Adrenal gland (tissue), 5 donors: ENCODE results near the gene KIFC3.

Experiments used
- CTCF ChIP-seq, 6 experiments: fragments of 450-650 bp in 4 of 6; fragments of 200-600 bp in 2 of 6; sonication (generic) in 1 of 6; IDR thresholded peaks; 1 replicate in 5 of 6; 2 replicates in 1 of 6; pipeline versions ENCODE4 v1.5.1 to v1.8.0; 2016 to 2021; ENCODE audit warnings: antibody characterized with exemption in 6 of 6, mild to moderate bottlenecking in 2 of 6, moderate library complexity in 1 of 6
- POLR2A ChIP-seq, 2 donors: fragments of 450-650 bp; IDR thresholded peaks; one replicate each; pipeline ENCODE4 v1.6.1; 2017; ENCODE audit warnings: antibody characterized with exemption in 2 of 2, mild to moderate bottlenecking in 2 of 2, moderate library complexity in 1 of 2
- donor health status: DM: no; HTN: no; CAD: no.

- TF ChIP-seq CTCF (IDR thresholded peaks at IDR 0.05) (no peak), POLR2A (IDR thresholded peaks at IDR 0.05) (no peak)
Measured at GRCh38 chr16:57771141-57771785, 31.0 kb downstream of the KIFC3 start.
